Hematopoietic multipotent progenitor cell (in vitro differentiated cells): Measurements from ENCODE around the gene RBMY1E. TPM values are rescaled to one million over a fixed set of nuclear protein-coding genes. Genes with fewer than 3 reads are reported as not detected.
"Not testable (repeated sequence)": the region's sequence is repeated elsewhere in the genome, so short reads cannot be mapped to it uniquely, and the experiment has no call there.

Experiments
- DNase-seq, 3 donors: peaks; one replicate each; pipeline ENCODE4 v3.0.0-alpha.2; 2011 to 2015; ENCODE audit warnings: low read depth in 2 of 3, low spot score in 2 of 3
- total RNA-seq: library from RNA; depleted of rRNA; stranded (reverse); fragments of >200 nt; gene quantifications from one replicate; pipeline ENCODE4 v1.2.3, GENCODE V29; 2012

The RBMY1E gene
- total RNA-seq, result not detected

DNA sequence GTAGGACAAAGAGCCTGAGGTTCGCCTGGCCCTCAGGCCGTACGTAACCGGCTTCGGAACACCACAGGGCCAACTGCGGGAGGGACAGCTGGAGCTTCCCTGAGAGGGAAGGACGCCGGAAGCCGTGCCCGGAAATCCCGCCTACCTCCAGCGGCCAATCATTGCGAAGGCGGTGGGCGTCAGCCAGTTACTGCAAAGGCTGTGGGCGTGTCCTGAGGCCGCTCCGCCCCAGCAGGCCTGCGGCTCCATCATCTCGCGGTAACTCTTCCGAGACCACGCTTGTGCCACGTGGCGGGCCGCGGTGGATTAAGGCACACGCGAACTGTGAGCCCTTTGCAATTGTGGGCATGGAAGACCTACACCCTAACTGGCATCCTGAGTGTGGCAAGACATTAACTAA is at the start of gene RBMY1E:
Gene RBMY1E (minus strand): TSS at position 101 of the 400 bp plus-strand sequence. CDS start 1,978 bp downstream, outside the sequence.
- DNase-seq, result not testable (repeated sequence)

- DNase-seq, result not testable (repeated sequence)
These were observed 23.4 kb downstream of the RBMY1E start, which contains the start of gene RBMY1D for GRCh38 chrY:21894426-21894825. Gene RBMY1D (minus strand): TSS chrY:21894526. CDS start chrY:21892513, 2,013 bp downstream.

- not testable (repeated sequence) for DNase-seq
These were observed 48.3 kb downstream of the RBMY1E start for GRCh38 chrY:21869407-21870076.

Other genes starting within 250 kb of the RBMY1E start
- not detected for gene RBMY1D, start 23.5 kb downstream of the RBMY1E start, total RNA-seq